GM21381 (cell line): ENCODE measurements around the gene ARRDC5.
"Not testable (repeated sequence)": the region's sequence is repeated elsewhere in the genome, so short reads cannot be mapped to it uniquely, and the experiment has no call there.

Experiments used
- ATAC-seq: cut with Tn5 transposase; IDR thresholded peaks from one replicate; pipeline ENCODE4 v1.9.1; 2021; ENCODE audit warnings: mild to moderate bottlenecking, moderate library complexity; ENCODE audit not compliant: unreplicated experiment

ARRDC5 gene

DNA sequence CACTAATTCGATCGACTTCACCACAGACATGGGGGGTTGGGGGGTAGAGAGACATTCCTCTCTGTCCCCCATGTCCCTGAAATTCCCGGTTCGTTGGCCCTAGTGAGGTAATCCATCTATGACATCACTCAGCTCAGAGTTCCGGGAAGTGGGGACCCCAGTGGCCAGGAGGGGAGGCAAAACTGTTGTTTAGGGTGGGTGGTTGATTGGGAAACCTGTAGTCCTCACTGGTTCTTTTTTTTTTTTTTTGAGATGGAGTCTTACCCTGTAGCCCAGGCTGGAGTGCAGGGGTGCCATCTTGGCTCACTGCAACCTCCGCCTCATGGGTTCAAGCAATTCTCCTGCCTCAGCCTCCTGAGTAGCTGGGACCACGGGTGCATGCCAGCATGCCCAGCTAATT is at the start of gene ARRDC5:
ARRDC5 (minus strand) TSS at position 101 of the 400 bp plus-strand sequence; CDS start at position 30, 71 bp downstream.
- no peak for ATAC-seq

DNA sequence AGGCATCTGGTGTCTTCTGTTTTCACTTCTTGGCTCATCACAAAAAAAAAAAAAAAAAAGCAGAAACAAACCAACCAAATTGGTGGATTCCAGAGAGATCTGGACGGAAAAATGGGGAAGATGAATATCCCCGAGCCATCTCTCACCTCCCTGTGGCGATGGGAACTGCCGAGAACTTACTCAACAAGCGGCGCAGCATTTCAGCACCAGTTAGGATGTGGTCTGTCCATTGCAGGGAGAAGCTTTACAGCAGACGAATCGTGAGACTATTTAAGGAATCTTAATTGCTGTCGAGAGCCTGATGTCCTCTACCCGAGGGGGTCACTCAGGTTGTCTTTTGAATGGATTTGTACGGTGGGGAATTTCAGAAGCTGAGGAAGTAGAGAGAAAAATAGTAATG is 49.0 kb upstream of the ARRDC5 start:
- no peak for ATAC-seq

DNA sequence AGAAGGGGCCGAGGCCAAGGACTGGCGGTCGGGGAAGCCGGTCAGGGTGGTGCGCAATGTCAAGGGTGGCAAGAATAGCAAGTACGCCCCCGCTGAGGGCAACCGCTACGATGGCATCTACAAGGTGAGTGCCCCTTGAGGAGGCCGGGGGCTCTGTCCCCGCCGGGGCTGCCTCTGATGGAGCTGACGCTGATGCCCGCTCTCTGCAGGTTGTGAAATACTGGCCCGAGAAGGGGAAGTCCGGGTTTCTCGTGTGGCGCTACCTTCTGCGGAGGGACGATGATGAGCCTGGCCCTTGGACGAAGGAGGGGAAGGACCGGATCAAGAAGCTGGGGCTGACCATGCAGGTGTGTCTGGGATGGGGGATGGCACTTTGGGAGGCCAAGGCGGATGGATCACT is 48.0 kb upstream of the ARRDC5 start:
- ATAC-seq, result not testable (repeated sequence)

DNA sequence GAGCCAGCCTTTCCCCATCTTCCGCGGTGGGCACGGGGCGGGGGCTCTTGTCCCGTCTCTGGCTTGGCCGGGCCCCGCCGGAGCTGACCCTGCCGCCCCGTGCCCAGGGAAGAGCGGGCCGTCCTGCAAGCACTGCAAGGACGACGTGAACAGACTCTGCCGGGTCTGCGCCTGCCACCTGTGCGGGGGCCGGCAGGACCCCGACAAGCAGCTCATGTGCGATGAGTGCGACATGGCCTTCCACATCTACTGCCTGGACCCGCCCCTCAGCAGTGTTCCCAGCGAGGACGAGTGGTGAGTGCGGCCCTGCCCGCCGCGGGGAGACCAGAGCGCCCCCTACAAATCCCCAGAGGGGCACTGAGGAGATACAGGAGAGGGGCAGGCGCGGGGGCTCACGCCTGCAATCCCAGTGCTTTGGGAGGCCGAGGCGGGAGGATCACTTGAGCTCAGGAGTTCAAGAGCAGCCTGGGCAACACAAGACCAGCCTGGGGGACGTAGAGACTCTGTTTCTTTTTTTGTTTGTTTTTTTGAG is 39.0 kb upstream of the ARRDC5 start:
- ATAC-seq, result not testable (repeated sequence)

DNA sequence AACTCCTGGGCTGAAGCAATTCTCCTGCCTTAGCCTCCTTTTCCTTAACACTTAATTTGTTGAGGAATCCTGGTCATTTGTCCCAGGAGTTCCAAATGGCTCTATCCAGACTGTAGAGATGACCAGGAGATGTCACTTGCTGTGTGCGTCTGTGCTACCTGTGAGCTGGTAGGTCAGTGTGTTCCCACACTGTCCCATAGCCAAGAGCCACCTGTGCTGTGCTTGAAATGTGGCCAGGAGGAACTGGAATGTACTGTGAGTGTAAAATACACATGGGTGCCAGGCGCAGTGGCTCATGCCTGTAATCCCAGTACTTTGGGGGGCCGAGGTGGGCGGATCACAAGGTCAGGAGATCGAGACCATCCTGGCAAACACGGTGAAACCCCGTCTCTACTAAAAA is 36.8 kb upstream of the ARRDC5 start:
- no peak for ATAC-seq

DNA sequence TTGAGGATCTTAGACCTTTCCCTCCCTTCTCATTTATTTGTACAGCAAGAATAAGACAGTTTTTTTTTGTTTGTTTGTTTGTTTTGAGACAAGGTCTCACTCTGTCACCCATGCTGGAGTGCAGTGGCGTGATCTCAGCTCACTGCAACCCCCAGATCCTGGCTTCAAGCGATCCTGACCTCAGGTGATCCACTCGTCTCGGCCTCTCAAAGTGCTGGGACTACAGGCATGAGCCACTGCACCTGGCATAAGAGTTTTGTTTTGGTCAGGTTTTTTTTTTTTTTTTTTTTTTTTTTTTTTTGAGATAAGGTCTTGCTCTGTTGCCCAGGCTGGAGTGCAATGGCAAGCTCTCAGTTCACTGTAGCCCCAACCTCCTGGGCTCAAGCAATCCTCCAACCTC is 35.8 kb upstream of the ARRDC5 start:
- not testable (repeated sequence) for ATAC-seq

DNA sequence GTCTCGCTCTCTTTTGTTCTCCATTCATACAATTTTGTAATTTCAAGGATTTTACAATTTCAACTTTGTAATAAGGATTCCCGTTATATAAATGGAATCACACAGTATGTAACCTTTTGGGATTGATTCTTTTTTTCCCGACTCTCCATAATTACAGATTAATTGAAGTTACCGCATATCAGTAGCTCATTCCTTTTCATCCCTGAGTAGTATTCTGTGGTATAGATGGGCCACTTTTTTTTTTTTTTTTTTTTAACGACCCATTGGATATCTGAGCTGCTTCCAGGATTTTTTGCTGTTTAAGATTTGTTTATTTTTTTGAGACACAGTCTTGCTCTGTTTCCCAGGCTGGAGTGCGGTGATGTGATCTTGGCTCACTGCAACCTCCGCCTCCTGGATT is 34.4 kb upstream of the ARRDC5 start:
- ATAC-seq, result no peak

DNA sequence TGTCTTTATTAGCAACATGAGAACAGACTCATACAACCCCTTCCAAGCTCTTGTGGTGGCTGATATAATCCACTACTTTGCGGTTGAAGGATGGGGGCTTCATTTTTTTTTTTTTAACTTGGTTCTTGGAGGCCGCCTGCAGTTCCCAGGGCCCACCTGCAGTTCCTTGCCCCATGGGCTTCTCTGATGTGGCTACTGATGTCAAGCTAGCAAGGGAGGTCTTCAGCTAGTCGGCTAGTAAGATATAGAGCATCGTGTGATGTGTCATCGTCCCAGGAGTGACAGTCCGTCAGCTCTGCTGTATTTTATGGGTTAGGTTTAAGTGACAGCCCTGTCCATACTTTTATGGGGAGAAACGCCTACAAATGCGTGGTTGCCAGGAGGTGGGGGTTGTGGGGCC is 32.7 kb upstream of the ARRDC5 start:
- no peak for ATAC-seq

DNA sequence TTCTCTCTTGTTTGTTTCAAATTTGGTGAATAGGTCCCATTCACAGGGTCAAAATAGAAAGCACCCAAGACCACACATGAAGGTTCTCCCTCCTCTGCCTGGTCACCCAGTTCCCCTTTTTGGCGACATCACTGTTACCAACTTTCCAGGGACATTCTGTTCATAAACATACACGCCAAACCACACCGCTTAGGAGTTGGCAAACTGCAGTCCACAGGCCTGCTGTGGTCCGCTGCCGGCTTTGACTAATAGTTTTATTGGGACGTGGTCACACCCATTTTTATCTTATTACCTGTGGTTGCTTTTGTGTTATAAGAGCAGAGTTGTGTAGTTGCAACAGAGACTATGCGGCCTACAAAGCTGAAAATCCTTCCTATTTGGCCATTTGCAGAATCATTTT is 30.8 kb upstream of the ARRDC5 start:
- ATAC-seq, result no peak

DNA sequence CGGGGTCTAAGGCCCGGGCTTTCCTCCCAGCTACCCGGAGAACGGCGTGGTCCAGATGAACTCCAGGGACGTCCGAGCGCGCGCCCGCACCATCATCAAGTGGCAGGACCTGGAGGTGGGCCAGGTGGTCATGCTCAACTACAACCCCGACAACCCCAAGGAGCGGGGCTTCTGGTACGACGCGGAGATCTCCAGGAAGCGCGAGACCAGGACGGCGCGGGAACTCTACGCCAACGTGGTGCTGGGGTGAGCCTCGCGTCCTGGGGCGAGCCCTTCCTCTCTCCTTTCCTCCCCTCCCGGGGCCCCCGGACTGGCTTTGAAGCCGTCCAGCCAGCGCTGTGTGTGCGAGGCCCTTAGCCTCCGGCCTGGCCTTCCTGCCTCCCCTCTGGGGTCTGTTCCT is 30.0 kb upstream of the ARRDC5 start:
- no peak for ATAC-seq

DNA sequence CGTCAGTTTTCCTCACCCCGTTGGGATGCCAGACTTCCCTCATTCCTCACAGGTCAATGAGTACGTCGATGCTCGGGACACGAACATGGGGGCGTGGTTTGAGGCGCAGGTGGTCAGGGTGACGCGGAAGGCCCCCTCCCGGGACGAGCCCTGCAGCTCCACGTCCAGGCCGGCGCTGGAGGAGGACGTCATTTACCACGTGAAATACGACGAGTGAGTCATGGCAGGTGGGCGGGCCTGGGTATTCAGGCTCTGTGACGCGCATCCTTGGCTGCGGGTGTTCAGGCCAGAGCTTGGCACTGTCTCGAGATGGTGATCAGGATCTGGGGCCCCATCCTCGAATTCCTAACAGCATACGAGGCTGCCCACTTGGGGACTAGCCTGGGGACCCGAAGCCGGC is 28.0 kb upstream of the ARRDC5 start:
- no peak for ATAC-seq

DNA sequence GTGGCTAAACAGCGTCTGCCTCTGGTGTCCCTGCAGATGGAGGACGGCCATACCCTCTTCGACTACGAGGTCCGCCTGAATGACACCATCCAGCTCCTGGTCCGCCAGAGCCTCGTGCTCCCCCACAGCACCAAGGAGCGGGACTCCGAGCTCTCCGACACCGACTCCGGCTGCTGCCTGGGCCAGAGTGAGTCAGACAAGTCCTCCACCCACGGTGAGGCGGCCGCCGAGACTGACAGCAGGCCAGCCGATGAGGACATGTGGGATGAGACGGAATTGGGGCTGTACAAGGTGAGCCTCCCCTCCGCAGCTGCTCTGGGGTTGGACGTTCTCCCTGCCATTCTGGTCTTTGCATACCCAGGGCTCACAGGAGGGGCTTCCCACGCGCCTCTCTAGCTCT is 26.5 kb upstream of the ARRDC5 start:
- ATAC-seq, result no peak

DNA sequence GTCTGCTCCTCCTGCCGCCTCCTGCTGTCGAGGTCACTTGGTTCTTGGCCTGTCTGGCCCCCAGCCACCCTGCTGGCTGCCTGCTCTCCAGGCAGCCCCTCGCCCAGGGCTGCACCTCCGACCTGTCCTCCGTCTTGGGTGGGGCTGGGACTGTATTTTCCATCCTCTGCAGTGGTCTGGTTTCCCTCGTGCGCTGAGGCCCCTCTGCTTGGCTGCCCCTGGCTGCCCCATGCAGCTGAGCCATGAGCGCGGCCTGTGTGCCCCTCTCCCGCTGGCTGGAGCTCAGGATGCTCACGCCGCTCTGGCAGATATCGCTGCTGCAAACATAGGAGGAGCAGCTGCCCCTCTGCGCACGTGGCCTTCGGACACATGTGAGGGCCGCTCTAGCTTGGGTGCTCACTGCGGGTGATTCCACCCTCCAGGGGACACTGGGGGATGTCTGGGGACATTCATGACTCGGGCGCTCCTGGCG is 20.6 kb upstream of the ARRDC5 start:
- no peak for ATAC-seq

DNA sequence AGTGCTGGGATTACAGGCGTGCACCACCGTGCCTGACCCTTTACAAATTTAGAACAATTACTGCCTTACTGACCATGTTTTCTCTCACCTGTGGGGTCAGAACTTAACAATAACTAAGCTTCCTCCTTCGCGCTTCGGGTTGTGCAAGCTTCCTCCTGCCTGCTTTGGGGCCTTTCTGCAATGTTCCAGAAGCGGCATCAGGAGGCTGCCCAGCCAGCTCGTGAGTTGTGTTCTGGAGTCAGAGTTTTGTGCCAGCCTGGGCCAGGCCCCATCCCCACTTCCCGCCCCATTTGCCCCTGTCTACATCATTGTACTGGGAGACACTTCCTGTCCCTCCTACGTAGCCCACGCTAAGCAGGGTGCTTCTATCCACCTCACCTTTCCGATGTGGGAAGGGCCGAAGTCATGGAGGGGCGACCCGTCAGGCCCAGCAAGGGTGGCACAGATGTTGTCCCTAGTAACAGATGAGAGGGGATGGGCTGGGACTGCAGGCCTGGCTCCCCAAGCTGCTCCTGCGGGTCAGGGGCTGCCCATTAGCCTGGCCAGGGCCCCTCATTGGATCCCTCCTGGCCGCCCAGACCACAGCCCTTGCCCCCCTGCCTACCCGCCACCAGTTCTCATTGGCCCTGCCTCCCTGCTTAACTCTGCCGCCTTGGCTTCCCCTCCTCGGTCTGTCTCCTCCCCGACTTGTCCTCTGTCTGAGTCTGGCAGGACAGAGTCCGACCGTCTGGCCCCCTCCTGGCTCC is 20.0 kb upstream of the ARRDC5 start:
- ATAC-seq, result no peak

DNA sequence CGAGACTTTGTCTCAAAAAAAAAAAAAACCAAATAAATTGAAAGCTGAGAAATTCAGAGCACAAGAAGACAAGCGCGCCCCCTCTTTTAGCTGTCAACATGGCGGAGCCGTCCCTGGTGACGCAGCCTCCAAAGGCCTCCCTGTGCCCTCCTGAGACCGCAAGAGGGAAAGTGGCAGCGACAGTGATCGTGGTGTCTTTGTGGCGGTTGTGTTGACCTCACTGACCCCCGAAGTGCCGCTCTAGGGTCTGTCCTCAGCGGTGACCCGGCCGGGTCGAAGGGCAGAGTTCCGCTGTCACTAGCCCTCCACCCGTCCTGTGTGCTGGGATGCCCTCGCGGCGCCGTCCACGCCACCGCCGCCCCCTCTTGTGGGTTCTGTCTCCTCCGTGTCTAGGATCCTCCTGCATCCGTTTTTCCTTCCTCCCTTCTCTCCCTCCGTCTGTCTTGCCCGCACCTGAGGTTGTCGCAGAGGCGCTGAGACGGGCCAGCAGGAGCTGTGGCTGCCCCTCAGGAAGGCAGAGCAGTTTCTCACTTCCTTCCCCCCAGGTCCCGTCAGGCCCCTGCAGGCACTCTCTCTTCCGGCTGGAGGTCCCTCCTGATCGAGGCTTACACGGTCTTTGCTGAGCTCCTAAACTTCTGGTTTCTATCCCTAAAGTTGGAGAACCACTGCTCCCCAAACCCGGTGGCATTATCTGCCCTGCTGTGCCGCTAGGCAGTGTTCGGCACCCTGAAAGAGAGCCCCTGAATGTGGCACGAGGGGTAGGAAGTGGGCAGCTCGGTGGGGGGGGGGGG is 13.8 kb upstream of the ARRDC5 start:
- ATAC-seq, result no peak

DNA sequence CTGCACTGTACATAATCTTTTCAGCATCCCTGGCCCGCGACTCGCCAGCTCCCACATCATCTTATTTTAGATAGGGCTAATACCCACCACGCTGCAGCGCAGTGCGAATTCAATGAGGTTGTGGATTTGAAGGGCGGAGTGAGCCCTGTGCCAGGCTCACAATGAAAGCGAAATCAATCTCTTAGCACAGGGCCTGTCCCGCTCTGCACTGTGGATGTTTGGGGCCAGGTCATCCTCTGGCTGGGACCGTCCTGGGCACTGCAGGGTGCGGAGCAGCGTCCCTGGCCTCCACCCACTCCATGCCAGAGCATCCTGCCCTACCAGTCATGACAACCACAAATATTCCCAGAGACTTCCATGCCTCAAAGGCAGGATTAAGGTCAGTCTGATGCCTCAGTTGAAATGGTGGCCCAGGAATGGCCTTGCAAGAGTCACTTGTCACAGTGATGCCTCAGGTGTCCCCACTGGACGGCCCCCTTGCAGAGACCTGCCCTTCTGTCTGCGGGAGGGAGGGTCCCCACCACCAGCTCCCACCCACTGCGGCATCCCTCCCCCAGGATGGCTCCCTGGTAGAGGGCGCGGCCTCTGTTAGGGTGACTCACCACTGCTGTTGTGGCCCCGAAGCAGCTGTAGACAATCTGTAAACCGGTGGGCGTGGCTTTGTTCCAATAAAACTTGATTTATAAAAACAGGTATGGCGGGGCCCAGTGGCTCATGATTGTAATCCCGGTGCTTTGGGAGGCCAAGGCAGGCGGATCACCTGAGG is 12.2 kb upstream of the ARRDC5 start:
- no peak for ATAC-seq

DNA sequence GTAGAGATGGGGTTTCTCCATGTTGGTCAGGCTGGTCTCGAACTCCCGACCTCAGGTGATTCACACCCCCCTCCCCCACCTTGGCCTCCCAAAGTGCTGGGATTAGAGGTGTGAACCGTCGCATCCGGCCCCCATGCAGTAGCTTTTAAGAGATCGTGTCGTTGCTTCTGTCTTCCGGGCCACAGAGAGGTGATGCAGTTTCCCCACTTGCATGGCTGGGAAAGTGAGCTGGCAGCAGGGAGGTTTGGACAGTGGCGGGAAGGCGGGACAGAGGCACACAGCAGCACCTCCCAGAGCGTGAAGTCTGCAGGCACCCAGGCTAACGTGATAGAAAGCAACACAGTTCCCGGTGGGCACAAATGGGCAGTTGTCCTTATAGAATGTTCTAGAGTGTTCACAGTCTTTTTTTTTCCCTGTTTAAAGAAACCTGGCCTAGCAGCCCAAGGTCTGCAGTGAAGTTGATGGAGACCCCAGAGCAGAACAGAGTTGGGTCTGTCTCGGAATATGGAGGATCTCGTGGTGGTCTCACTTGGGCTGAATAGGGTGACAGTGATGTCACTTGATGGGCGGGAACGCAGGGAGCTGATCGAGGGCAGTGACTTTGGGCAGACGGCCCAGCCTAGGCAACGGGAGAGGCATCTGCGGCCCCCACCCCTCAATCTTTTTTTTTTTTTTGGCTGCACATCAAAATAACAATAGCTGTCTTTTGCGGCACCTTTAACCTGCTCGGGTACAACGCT is 11.5 kb upstream of the ARRDC5 start:
- ATAC-seq, result no peak

DNA sequence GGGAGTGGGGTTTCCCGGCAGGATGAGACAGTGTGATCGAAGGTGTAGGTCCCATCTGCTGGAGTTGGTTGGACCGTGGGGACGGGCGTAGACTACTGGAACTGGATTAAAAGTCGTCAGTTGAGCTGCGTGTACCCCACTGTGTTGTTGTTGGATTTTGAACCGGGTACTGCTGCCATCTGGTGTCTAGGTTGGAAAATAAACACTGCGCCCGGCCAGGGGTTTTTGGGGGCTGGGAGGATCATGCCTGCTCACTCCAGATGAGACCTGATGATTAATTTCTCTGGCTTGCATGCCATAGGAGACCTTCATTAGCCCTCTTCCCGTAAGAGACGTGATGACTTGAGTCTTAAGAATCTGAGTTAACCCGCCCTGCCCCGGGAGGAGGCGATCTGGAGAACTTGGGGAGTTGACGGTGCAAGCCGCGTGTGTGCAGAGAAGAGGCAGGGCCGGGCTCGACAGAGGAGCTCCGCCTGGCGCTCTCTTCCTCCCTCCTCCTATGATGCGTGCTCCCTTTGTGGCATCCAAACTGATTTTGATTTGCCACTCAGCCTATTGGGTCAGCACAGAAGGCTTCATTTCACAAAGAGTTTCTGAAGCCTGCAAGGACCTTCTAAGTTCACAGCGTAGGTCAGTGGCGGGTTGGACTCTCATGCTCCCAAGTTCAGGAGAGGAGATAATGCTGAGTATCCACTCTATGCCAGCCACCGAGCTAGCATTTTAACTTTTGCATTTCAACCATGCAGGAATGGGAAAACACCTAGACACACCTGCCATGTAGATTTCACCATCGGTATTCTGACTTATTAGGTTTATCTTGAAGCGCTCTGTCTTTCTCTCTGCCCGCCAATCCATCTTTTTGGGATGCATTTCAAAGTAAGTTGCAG is 9.3 kb upstream of the ARRDC5 start:
- ATAC-seq, result no peak

DNA sequence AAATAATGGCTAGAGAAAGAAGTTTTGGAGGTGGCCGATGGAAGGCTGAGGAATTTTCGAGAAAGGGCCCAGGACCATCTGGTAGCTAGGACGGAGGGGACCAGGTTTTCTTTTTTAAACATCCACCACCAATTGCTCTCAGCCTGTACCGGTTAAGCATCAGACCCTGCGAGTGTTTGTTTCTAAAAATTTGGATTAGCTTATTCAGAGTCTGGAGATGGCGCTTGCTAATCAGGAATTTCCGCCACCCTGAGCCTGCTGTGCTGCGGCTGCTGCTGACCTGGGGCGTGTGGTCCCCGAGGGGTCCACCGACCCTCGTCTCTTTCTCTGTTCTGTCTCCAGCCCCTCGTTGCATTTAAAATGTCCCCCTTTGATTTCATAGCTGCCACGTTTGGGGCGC is 8.6 kb upstream of the ARRDC5 start:
- no peak for ATAC-seq
